Spleen (tissue), 7 donors: ENCODE results near the gene ABCA1.

ENCODE experiments used
- CTCF ChIP-seq, 11 experiments: fragments of 200-600 bp in 7 of 11; fragments of 450-650 bp in 4 of 11; sonication (generic) in 4 of 11; IDR thresholded peaks in 8 of 11; conservative IDR thresholded peaks in 3 of 11; 1 replicate in 7 of 11; 2 replicates in 4 of 11; pipeline versions ENCODE4 v1.4.0 to v1.8.0; 2016 to 2021; ENCODE audit warnings: antibody characterized with exemption in 11 of 11, inconsistent platforms in 4 of 11, mild to moderate bottlenecking in 1 of 11
- POLR2A ChIP-seq, 3 donors: fragments of 450-650 bp; IDR thresholded peaks; one replicate each; pipeline ENCODE4 v1.5.1; 2017; ENCODE audit warnings: antibody characterized with exemption in 3 of 3, mild to moderate bottlenecking in 1 of 3
- donor health status: DM: no; HTN: no; CAD: no; lungs with moderate emphysema.
- donor health status: DM: no; HTN: no; CAD: no.
- donor health status: DM: no; HTN: no; CAD: no.

GRCh38 chr9:104745852-104746251 is 182.1 kb downstream of the ABCA1 start:
- no peak for TF ChIP-seq CTCF (IDR thresholded peaks at IDR 0.05 in 8 of 11, conservative IDR thresholded peaks at IDR 0.05 in 3 of 11)
- TF ChIP-seq POLR2A (IDR thresholded peaks at IDR 0.05) = no peak
